IPS-20b (cell line): ENCODE data around the gene PLA2G2D.

Experiments used
- H3K27ac ChIP-seq: one replicate; pipeline ENCODE4 v1.5.1; 2013; ENCODE audit warnings: low read length
- H3K27me3 ChIP-seq: 2 replicates; pipeline ENCODE4 v1.6.1; 2013; ENCODE audit warnings: mild to moderate bottlenecking, low read length, inconsistent platforms; ENCODE audit not compliant: insufficient read depth
- H3K36me3 ChIP-seq: 2 replicates; pipeline ENCODE4 v1.6.1; 2013; ENCODE audit warnings: low read depth, mild to moderate bottlenecking, inconsistent platforms, low read length, moderate library complexity; ENCODE audit not compliant: insufficient read depth
- H3K4me1 ChIP-seq: 2 replicates; pipeline ENCODE4 v1.6.1; 2013; ENCODE audit warnings: mild to moderate bottlenecking, control low read depth, inconsistent platforms, low read length, moderate library complexity; ENCODE audit not compliant: insufficient read depth
- H3K4me3 ChIP-seq: 2 replicates; pipeline ENCODE4 v1.5.1; 2013; ENCODE audit warnings: mild to moderate bottlenecking, low read length, inconsistent platforms
- H3K9ac ChIP-seq: 2 replicates; pipeline ENCODE4 v1.6.1; 2013; ENCODE audit warnings: low read depth, mild to moderate bottlenecking, inconsistent platforms, low read length, moderate library complexity
- H3K9me3 ChIP-seq: 2 replicates; pipeline ENCODE4 v1.6.1; 2013; ENCODE audit warnings: mild to moderate bottlenecking, low read depth, low read length, inconsistent platforms; ENCODE audit not compliant: insufficient read depth

The PLA2G2D gene

GRCh38 chr1:20093303-20093702 is 26.0 kb downstream of the PLA2G2D start:
- peaks cover 46% of the 10 kb centered on the region for H3K9me3 ChIP-seq

GRCh38 chr1:20090641-20091040 is 28.7 kb downstream of the PLA2G2D start:
- Histone ChIP-seq H3K4me3 (no peak overlapping the region), H3K4me1 (no peaks in the 10 kb centered on the region), H3K27me3 (no peaks in the 10 kb centered on the region), H3K9ac (no peak overlapping the region), H3K36me3 (no peaks in the 10 kb centered on the region), H3K9me3 (peaks cover 22% of the 10 kb centered on the region), H3K27ac (no peak overlapping the region)

More at GRCh38 chr1:20093303-20093702, 26.0 kb downstream of the PLA2G2D start:
- Histone ChIP-seq H3K4me3 (no peak overlapping the region), H3K36me3 (no peaks in the 10 kb centered on the region), H3K4me1 (no peaks in the 10 kb centered on the region), H3K27me3 (no peaks in the 10 kb centered on the region), H3K9ac (no peak overlapping the region), H3K27ac (no peak overlapping the region)

GRCh38 chr1:20090119-20090518 is 29.2 kb downstream of the PLA2G2D start:
- no peak overlapping the region for H3K9ac ChIP-seq
- no peaks in the 10 kb centered on the region for H3K4me1 ChIP-seq
- H3K27ac ChIP-seq = no peak overlapping the region
- peaks cover 17% of the 10 kb centered on the region for H3K9me3 ChIP-seq
- no peaks in the 10 kb centered on the region for H3K36me3 ChIP-seq
- no peaks in the 10 kb centered on the region for H3K27me3 ChIP-seq
- H3K4me3 ChIP-seq = no peak overlapping the region

GRCh38 chr1:20089328-20090077 is 29.8 kb downstream of the PLA2G2D start:
- peaks cover 11% of the 10 kb centered on the region; the same call in 1 of the 2 replicates for H3K9me3 ChIP-seq
- H3K36me3 ChIP-seq = no peaks in the 10 kb centered on the region
- no peak overlapping the region for H3K9ac ChIP-seq
- H3K27me3 ChIP-seq = no peaks in the 10 kb centered on the region
- H3K27ac ChIP-seq = no peak overlapping the region
- no peak overlapping the region for H3K4me3 ChIP-seq
- no peaks in the 10 kb centered on the region for H3K4me1 ChIP-seq

- no peak overlapping the region for H3K27ac ChIP-seq
- no peaks in the 10 kb centered on the region for H3K36me3 ChIP-seq
- H3K4me3 ChIP-seq = no peak overlapping the region
- H3K9ac ChIP-seq = no peak overlapping the region
- no peaks in the 10 kb centered on the region for H3K27me3 ChIP-seq
- H3K4me1 ChIP-seq = no peaks in the 10 kb centered on the region
- H3K9me3 ChIP-seq = no peaks in the 10 kb centered on the region
Observed at GRCh38 chr1:20087668-20088067, 31.7 kb downstream of the PLA2G2D start.

- Histone ChIP-seq H3K27ac (no peak overlapping the region), H3K9me3 (no peaks in the 10 kb centered on the region), H3K27me3 (no peaks in the 10 kb centered on the region), H3K36me3 (no peaks in the 10 kb centered on the region), H3K9ac (no peak overlapping the region), H3K4me3 (no peak overlapping the region), H3K4me1 (no peaks in the 10 kb centered on the region)
Observed at GRCh38 chr1:20086800-20087199, 32.5 kb downstream of the PLA2G2D start.

- Histone ChIP-seq H3K9me3 (no peaks in the 10 kb centered on the region), H3K4me1 (no peaks in the 10 kb centered on the region), H3K9ac (no peak overlapping the region), H3K4me3 (no peak overlapping the region), H3K27ac (no peak overlapping the region), H3K36me3 (no peaks in the 10 kb centered on the region), H3K27me3 (no peaks in the 10 kb centered on the region)
Observed at GRCh38 chr1:20083178-20083944, 36.0 kb downstream of the PLA2G2D start.

- H3K27me3 ChIP-seq = no peaks in the 10 kb centered on the region
- no peak overlapping the region for H3K27ac ChIP-seq
- H3K9ac ChIP-seq = no peak overlapping the region
- H3K9me3 ChIP-seq = no peaks in the 10 kb centered on the region
- H3K36me3 ChIP-seq = no peaks in the 10 kb centered on the region
- no peak overlapping the region for H3K4me3 ChIP-seq
- no peaks in the 10 kb centered on the region for H3K4me1 ChIP-seq
Observed at GRCh38 chr1:20082772-20083171, 36.6 kb downstream of the PLA2G2D start.

- Histone ChIP-seq H3K27ac (no peak overlapping the region), H3K36me3 (no peaks in the 10 kb centered on the region), H3K27me3 (no peaks in the 10 kb centered on the region), H3K4me1 (no peaks in the 10 kb centered on the region), H3K4me3 (no peak overlapping the region), H3K9me3 (no peaks in the 10 kb centered on the region), H3K9ac (no peak overlapping the region)
Observed at GRCh38 chr1:20081353-20081810, 38.0 kb downstream of the PLA2G2D start.

- Histone ChIP-seq H3K27me3 (no peaks in the 10 kb centered on the region), H3K9ac (no peak overlapping the region), H3K4me3 (no peak overlapping the region), H3K4me1 (no peaks in the 10 kb centered on the region), H3K27ac (no peak overlapping the region), H3K9me3 (no peaks in the 10 kb centered on the region), H3K36me3 (no peaks in the 10 kb centered on the region)
Observed at GRCh38 chr1:20080441-20081352, 38.6 kb downstream of the PLA2G2D start.

- Histone ChIP-seq H3K4me1 (no peaks in the 10 kb centered on the region), H3K9me3 (no peaks in the 10 kb centered on the region), H3K36me3 (no peaks in the 10 kb centered on the region), H3K27me3 (no peaks in the 10 kb centered on the region), H3K9ac (no peak overlapping the region), H3K4me3 (no peak overlapping the region), H3K27ac (no peak overlapping the region)
Observed at GRCh38 chr1:20079661-20080305, 39.6 kb downstream of the PLA2G2D start.
